AG04449 (cell line): ENCODE measurements around the gene FAM163A.

ENCODE experiments used
- CTCF ChIA-PET: fragments of 350-600 bp; formaldehyde crosslinking; extraction: SDS; loops from one replicate; lab custom pipeline; 2021; ENCODE audit warnings: antibody characterized with exemption; lab: Yijun Ruan, JAX
- POLR2A ChIA-PET: fragments of 400-600, 350-600 bp; formaldehyde crosslinking; extraction: SDS; loops from one replicate; lab custom pipeline; 2020; ENCODE audit warnings: antibody characterized with exemption, inconsistent platforms; lab: Yijun Ruan, JAX
- DNase-seq: peaks from one replicate; pipeline ENCODE4 v3.0.0-alpha.2; 2010; ENCODE audit warnings: low read depth, low spot score
- H3K4me3 ChIP-seq: 2 replicates; pipeline ENCODE4 v1.5.1; 2011; ENCODE audit warnings: low read depth, mild to moderate bottlenecking, control low read depth, low read length
- TF ChIP-seq, protein P1 (sequence below): IDR thresholded peaks from one replicate; pipeline ENCODE4 v1.5.1; 2011; ENCODE audit warnings: mild to moderate bottlenecking, moderate library complexity, low read length, control low read depth, inconsistent platforms; ENCODE audit not compliant: insufficient read depth; ENCODE audit errors: missing control alignments

FAM163A gene

DNA sequence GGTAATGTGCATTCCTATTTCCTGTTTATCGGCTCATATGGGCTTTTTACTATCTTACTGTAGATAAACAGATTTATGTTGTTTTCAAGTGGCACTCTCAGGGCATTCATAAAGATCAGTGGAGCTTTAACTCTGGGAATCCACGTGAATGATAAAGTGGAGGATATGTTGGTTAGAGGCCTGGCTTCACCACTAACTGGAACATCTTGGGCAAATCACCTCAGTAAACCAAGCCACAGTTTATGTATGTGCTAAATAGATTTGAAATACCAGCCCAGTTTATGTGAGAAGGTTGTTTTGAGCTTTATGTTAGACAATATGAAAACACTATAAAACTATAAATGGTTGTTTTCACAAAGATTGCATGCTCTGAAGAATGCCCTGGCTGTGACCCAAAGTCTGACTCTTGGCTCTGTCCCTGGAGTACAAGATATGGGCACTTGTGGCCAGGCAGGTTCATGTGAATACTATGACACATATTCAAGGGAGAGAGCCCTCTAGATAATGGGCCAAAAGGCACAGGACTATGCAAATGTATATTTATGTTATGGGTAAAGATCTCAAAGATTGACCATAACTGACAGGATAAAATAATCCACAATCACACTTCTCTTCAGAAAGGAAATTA lies 36.7 kb downstream of the FAM163A start:
- CTCF ChIA-PET: interaction anchor here (1.1 to 2.2 kb wide), 2 partner anchors 30 to 36 kb away, joined by 3 to 11 read pairs; no protein-coding TSS in a partner anchor
- DNase-seq: no peak
- no peak overlapping the region for H3K4me3 ChIP-seq
- POLR2A ChIA-PET: no interaction called here
- TF ChIP-seq, protein P1, sequence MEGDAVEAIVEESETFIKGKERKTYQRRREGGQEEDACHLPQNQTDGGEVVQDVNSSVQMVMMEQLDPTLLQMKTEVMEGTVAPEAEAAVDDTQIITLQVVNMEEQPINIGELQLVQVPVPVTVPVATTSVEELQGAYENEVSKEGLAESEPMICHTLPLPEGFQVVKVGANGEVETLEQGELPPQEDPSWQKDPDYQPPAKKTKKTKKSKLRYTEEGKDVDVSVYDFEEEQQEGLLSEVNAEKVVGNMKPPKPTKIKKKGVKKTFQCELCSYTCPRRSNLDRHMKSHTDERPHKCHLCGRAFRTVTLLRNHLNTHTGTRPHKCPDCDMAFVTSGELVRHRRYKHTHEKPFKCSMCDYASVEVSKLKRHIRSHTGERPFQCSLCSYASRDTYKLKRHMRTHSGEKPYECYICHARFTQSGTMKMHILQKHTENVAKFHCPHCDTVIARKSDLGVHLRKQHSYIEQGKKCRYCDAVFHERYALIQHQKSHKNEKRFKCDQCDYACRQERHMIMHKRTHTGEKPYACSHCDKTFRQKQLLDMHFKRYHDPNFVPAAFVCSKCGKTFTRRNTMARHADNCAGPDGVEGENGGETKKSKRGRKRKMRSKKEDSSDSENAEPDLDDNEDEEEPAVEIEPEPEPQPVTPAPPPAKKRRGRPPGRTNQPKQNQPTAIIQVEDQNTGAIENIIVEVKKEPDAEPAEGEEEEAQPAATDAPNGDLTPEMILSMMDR: no peak

DNA sequence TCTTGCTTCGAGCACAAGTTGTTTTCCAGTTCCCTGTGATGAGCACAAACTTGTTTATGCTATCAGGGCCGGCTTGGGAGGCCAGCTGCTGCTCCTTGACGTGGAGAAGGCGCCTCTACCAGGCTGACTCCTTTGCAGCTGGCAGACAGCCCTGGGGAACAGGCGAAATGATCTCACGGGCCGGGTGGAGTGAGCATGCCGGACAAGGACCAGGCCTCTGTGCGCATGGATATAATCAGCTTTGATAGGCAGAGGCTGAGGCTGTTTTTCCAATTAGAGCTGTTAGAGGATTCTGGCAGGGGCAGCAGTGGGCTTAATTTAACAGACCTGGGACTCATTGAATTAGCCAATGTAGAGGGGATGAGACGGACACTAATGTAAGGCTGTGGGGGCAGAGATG lies 38.9 kb downstream of the FAM163A start:
- CTCF ChIA-PET: interaction anchor here (1.1 to 2.3 kb wide), 2 partner anchors 28 to 33 kb away, joined by 4 to 7 read pairs; no protein-coding TSS in a partner anchor
- POLR2A ChIA-PET: no interaction called here
- no peak overlapping the region for H3K4me3 ChIP-seq
- TF ChIP-seq, protein P1: no peak
- DNase-seq: no peak

DNA sequence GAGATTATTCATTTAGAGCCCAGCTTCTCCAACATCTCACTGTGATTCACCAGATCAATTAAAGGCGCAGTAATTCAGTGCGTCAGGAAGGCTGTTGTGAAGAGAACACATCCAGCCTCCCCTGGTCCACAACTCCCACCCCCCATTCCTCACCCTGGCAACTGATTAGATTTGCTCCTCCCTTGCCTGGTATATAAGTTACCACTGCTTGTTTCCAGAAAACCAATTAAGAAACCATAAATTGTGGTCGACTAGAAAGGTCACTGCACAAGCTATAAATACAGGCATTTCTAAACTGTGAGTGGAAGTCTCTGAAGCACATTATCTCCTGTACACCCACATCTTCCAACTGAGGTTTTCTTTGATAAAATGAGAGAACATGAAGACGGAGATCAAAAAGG lies 41.9 kb downstream of the FAM163A start:
- TF ChIP-seq, protein P1: no peak
- CTCF ChIA-PET: interaction anchor here (20.7 kb wide), 1 partner anchor 26 kb away, joined by 251 read pairs; no protein-coding TSS in a partner anchor
- POLR2A ChIA-PET: no interaction called here
- H3K4me3 ChIP-seq: no peak overlapping the region
- DNase-seq: no peak

DNA sequence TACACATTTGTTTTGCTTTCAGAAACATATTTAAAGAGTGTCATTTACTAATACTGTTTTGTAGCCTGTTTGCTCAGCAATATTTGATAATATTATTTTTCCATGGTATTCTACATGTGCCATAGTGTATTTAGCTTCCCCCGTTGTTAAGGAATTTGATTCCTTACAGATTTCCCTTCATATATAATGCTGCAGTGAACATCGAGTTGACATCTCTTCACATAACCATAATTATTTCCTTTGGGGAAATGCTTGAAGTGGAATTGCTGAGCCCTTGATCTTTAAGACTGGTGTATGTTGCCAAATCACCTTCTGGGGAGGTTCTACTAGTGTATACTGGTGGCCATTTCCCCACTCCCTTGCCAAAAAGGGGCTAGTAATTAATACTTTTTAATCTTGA lies 42.6 kb downstream of the FAM163A start:
- CTCF ChIA-PET: interaction anchor here (20.7 kb wide), 1 partner anchor 25 kb away, joined by 251 read pairs; no protein-coding TSS in a partner anchor
- POLR2A ChIA-PET: no interaction called here
- H3K4me3 ChIP-seq: no peak overlapping the region
- DNase-seq: no peak
- TF ChIP-seq, protein P1: no peak

DNA sequence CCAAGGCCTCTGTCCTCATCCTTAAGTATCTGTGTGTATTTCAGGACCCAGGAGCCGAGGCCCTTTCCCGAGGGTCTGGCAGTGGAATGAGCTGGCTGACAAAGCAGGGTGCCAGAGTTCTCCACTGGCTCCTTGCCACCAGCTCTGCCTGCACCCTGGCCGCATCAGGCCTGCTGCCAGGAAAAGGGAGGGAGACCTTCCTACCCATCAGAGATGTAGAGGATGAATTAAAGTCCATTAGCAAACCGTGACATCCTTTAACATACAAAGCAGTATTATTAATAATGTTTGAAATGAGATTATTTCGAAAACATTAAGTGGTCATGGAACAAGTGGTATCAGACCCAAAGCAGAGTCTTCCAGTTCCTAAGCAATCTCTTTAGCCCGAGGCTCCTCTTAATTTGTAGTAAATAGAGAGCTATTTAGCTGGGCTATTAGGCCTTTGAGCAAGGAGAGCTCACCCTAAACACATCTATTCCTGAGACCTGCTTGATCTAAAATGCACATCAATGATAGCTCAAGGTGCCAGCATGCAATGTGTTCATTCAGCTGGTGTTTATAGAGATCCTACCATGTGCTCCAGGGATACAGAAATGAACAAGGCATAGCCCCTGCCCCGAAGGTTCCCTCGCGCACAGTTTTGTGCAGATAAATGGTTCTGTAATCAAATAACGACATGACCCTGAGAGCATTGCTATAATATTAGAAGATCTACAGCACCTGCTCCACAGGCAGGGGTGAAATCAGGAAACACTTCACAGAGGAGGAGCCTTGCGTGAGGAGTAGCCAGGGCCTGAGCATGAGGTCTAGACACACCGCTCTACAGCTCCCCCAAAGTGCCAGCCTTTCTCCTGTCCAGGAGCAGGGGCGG lies 44.0 kb downstream of the FAM163A start:
- TF ChIP-seq, protein P1: no peak
- POLR2A ChIA-PET: no interaction called here
- H3K4me3 ChIP-seq: no peak overlapping the region
- DNase-seq: no peak
- CTCF ChIA-PET: interaction anchor here (1.2 to 20.7 kb wide), 3 partner anchors 11 to 81 kb away, joined by 3 to 251 read pairs (median 3); no protein-coding TSS in a partner anchor

DNA sequence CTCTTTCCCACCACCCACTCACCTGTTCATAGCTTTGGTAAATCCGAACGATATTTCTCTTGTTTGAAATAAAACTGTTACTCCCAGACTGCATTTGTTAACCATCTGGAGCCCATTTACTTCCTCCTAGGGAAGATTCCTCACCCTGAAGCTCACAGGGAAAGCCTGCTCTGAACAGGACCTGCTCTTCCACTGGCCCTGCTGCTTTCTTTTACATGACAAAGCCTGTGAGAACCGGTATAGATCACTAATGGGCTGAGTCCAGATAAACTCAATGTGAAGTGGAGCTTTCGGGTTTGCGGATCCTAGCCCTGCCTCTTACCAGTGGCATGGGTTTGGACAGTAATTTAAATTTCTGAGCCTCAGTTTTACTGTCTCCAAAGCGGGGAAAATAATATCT lies 45.2 kb downstream of the FAM163A start:
- TF ChIP-seq, protein P1: no peak
- ChIA-PET CTCF (interaction anchor here (1.0 to 20.7 kb wide), 3 partner anchors 9 to 82 kb away, joined by 3 to 251 read pairs (median 3); no protein-coding TSS in a partner anchor), POLR2A (no interaction called here)
- H3K4me3 ChIP-seq: no peak overlapping the region
- DNase-seq: no peak
